Loucy (cell line): Measurements from ENCODE around the gene KLHDC4.

Source experiments
- EZH2phosphoT487 ChIP-seq: fragments of 200-600 bp; IDR thresholded peaks from 2 replicates; pipeline ENCODE4 v1.6.1; 2018; ENCODE audit warnings: antibody characterized with exemption, mild to moderate bottlenecking, moderate library complexity, borderline replicate concordance
- TF ChIP-seq, protein P1 (sequence below): fragments of 200-600 bp; sonication (generic); conservative IDR thresholded peaks from 2 replicates; pipeline ENCODE4 v1.5.1; 2014; ENCODE audit warnings: mild to moderate bottlenecking, antibody characterized with exemption, low read length

- TF ChIP-seq EZH2phosphoT487, result no peak
- TF ChIP-seq, protein P1, sequence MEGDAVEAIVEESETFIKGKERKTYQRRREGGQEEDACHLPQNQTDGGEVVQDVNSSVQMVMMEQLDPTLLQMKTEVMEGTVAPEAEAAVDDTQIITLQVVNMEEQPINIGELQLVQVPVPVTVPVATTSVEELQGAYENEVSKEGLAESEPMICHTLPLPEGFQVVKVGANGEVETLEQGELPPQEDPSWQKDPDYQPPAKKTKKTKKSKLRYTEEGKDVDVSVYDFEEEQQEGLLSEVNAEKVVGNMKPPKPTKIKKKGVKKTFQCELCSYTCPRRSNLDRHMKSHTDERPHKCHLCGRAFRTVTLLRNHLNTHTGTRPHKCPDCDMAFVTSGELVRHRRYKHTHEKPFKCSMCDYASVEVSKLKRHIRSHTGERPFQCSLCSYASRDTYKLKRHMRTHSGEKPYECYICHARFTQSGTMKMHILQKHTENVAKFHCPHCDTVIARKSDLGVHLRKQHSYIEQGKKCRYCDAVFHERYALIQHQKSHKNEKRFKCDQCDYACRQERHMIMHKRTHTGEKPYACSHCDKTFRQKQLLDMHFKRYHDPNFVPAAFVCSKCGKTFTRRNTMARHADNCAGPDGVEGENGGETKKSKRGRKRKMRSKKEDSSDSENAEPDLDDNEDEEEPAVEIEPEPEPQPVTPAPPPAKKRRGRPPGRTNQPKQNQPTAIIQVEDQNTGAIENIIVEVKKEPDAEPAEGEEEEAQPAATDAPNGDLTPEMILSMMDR, result no peak
These were observed 23.9 kb upstream of the KLHDC4 start for GRCh38 chr16:87789437-87790291.
